ENCODE data around the gene ZCRB1.
A peak's percentile ranks its signal among the peaks of the same experiment; 100 is the strongest.
"Not testable (repeated sequence)": the region's sequence is repeated elsewhere in the genome, so short reads cannot be mapped to it uniquely, and the experiment has no call there.

ZCRB1 gene, protein sequence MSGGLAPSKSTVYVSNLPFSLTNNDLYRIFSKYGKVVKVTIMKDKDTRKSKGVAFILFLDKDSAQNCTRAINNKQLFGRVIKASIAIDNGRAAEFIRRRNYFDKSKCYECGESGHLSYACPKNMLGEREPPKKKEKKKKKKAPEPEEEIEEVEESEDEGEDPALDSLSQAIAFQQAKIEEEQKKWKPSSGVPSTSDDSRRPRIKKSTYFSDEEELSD

DNA sequence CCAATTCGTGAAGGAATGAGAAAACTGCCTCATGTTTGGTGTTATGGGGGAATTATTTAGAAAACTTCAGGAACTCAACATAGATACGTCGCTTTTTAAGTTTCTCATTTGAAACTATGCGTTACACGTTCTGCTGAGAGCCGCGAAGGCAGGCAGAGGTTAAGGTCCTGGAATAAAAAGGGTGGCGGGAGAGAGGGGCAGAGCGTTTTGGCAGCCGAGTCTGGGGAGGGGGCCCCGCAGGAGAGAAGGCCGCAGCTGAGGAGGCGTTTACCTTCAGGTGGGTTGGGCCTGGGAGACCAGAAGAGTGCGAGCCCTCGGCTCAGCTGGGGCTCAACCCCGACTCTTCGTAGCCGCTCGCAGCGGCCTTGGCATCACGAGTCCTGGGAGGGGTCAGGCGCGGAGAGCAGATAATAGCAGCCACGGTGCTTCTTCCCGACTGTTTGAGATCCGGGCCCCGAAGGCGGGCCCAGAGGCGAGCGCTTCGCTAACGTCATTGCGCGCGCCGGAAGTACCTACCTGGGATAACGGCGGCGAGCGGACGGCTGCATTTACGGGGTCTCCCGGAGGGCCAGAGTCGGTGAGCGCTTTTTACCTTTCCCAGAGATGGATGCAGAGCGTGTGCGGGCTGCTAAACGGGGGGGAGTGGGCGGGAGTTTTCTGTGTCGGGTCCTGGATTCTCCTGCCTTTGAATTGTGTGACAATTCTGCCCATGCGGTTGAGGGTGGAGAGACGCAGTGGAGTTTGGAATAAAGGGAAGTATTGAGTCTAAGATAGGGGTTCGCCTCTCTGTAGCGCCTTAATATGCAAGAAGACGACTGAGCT is at the start of gene ZCRB1, which contains the start of gene PPHLN1:
ZCRB1 (minus strand) TSS at position 442 of the 822 bp plus-strand sequence. CDS start 1,992 bp downstream, outside the sequence.
PPHLN1 (plus strand) TSS at position 515 of the 822 bp plus-strand sequence. CDS start 9,736 bp downstream, outside the sequence.
- DNase-seq = peak; percentile 64

DNA sequence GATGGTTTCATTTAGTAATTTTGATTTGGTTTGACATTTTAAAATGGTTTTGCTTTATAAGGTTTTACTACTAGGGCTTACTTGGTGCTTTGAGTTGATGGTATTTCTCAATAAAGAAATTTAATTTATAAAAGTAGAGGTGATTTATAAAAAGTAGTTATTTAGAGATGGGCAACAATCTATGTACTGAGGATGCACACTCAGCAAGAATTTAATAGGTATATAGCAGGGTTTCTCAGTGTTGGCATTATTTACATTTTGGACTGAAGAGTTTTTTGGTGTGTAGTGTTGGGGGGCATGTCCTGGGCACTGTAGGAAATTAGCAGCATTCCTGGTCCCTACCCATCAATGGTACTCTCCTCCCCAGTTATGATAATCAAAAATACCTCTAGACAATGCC is 47.8 kb upstream of the ZCRB1 start:
- no peak for DNase-seq

DNA sequence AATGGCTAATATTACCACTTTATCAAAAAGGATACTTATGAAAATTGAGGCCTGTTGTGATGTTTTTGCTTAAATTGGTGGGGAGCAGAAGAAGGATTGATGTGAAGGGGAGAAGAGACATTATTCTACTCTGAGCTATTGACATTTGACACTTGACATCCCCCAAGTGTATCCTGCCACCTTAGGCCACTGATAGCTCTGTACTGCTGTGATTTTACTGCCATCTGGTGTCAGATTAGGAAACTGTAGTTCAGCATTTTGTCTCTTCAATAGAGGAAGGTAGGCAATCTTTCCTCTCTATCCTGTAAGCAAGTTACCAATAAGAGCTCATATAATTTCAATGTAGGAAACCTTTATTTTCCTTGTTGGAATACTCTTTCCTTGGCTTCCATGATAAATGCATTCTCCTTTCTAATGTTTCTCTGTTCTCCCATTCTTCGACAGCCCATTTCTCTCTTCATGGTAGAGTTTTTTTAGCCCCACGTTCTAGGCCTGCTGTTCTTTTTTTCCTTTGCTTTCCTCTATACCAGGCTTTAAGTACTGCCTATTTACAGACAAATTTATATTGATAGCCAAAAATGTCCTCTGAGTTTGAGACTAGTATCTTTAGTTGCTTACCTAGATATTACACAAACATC is 46.4 kb upstream of the ZCRB1 start:
- peak; percentile 21 for DNase-seq

DNA sequence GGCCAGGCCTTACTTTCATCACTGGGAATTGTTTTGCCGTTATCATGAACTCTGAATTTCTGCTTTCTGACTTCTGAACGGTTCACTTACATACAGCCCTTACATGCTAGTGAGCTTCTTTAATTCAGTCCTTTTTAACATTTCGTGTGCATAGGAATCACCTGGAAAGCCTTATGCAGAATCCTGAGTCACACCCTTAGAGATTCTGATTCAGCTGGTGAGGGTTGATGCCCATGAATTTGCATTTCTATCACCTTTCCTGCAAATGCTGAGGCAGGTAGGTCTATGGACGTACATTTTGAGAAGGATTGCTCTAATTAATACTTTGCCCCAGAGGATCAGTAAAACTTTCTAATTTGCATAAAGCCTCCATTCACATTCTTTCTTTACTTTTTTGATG is 44.1 kb upstream of the ZCRB1 start:
- DNase-seq = no peak

DNA sequence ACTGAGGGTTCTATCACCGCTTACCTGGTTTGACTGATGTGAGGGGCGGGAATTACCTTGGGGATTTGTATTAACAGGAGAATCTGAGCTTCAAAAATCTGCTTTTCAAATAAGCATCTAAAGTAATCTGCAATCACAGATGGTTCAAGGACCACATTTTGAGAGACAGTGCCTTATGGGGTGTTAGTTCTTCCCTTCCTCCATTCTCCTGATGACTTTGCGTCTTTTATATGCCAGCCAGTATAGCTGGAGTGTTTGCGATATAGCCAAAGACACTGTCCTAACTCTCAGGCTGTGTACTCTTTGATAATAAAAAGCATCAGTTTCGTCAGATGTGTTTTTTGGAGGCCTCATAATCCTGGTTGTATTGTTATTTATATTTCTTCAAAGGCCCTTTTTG is 39.6 kb upstream of the ZCRB1 start:
- no peak for DNase-seq

DNA sequence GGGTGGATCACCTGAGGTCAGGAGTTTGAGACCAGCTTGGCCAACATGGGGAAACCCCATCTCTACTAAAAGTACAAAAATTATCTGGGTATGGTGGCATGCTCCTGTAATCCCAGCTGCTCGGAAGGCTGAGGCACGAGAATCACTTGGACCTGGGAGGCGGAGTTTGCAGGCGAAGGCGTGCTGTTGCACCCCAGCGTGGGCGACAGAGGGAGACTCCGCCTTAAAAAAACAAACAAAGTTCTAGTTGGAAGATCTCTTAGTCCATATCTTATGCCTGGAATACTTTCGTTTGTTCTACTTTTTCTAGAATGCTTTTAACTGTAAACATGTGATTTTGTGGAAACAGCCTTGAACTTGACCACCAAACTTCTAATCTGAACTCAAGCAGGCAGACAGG is 38.8 kb upstream of the ZCRB1 start:
- no peak for DNase-seq

DNA sequence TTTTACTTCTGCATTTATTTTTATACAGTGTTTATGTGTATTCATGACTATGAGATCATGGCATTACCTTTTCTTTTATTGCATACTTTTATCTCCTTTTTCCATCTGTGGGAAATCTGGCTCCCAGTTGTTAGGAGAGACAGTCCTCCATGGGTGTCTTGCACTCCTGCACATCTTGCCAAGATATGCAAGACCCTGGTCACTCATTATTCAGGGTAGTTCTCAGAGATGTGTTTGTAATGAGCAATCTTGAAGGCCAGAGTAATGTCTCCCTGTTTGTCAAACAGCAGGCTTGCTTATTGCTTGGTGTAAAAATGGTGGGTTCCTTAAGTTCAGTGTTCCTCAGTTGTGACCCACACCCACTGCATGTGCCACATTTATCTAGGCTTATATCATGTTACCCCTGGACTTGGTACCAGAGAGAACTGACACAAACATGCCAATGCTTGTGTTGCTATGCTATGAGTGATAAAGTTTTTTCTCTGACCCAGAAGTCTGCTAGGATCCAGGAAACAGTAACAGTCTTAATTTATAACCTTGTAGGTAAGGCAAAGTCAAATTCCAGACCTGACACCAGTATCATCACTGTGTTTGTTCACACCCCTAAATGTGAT is 36.9 kb upstream of the ZCRB1 start:
- DNase-seq = no peak

DNA sequence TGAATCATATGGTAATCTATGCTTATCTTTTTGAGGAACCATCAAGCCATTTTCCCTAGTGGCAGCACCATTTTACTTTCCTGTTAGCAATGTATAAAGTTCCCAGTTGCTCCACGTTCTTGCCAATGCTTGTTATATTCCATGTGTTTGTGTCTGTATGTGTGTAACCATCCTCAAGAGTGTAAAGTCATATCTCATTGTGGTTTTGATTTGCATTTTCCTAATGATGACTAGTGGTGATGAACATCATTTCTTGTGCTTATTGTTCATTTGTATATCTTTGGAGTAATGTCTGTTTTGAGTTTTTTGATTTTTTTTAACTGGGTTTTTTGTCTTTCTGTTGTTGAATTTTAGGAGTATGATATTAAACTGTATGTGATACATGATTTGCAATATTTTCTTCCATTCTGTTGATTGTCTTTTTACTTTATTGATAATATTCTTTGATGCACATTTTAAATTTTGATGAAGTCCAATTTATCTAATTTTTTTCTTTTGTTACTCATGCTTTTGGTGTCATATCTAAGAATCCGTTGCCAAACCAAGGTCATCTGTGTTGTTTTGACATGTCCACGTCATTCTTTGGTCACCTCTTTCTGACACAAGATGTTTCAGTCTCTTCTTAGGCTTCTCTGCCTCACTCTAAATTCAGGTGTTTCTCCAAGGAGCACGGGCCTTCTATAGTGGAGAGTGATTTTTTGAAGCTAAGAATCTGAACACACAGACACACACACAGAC is 36.2 kb upstream of the ZCRB1 start:
- DNase-seq = no peak

DNA sequence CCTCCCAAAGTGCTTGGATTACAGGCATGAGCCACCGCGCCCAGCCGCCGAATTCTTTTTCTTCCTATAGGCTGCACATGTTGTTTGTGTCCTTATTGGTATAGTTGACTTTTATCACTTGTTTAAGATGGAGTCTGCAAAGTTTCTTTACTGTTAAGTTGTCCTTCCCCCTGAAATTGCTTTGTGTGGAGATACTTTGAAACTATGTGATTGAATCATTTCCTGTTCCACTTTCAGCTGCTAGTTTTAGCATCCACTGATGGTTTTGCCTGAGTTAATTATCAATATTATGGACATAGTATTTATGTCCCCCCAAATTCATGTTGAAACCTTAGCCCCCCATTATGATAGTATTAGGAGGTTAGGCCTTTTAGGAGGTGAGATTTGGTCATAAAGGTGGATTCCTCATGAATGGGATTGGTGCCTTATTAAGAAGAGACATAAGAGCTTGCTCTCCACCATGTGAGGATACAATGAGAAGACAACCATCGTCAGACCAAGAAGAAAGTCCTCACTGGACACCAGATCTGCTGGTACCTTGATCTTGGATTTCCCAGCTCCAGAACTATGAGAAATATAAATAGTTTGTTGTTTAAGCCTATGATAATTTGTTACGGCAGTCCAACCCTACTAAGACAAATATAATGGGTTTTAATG is 35.0 kb upstream of the ZCRB1 start:
- no peak for DNase-seq

DNA sequence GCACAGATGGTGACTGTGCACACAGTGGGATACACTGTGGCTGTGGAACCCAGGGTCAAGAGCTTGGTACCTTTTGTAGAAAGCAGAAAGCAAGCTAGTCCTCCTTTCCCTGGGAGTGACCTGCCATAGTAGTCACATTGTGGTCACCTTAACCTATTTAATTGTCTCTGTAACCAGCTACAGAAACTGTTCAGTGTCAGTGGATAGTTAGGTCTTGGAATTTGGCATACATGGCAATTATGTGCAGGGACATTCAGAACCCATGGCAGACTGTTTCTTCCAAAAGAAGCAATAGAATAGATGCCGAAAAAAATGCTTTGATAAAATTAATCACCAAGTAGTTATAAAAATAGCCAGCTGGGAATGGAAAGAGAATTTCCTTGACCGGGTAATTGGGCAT is 30.4 kb upstream of the ZCRB1 start:
- DNase-seq = no peak

DNA sequence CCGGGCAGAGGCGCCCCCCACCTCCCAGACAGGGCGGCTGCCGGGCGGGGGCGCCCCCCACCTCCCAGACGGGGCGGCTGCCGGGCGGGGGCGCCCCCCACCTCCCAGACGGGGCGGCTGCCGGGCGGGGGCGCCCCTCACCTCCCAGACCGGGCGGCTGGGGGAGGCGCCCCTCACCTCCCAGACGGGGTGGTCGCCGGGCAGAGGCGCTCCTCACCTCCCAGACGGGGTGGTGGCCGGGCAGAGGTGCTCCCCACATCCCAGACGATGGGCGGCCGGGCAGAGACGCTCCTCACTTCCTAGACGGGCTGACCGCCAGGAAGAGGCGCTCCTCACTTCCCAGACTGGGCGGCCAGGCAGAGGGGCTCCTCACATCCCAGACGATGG is 24.1 kb upstream of the ZCRB1 start:
- DNase-seq = not testable (repeated sequence)

DNA sequence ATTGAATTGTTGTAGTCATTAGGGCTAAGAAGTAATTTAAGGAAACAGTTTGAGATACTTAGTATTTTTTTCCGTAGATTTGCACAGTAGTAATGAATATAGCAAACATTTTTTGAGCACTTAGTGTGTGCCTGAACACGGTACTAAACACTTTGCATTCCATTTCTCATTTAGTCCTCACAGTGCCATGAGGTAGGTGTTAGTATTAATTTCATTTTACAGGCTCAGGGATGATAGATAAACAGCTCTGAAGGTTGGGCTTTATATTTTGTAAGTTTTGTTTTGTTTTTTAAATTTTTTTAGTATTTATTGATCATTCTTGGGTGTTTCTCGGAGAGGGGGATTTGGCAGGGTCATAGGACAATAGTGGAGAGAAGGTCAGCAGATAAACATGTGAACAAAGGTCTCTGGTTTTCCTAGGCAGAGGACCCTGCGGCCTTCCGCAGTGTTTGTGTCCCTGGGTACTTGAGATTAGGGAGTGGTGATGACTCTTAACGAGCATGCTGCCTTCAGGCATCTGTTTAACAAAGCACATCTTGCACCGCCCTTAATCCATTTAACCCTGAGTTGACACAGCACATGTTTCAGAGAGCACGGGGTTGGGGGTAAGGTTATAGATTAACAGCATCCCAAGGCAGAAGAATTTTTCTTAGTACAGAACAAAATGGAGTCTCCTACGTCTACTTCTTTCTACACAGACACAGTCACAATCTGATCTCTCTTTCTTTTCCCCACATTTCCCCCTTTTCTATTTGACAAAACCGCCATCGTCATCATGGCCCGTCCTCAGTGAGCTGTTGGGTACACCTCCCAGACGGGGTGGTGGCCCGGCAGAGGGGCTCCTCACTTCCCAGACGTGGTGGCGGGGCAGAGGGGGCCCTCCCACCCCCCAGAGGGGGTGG is 23.5 kb upstream of the ZCRB1 start:
- DNase-seq = not testable (repeated sequence)

DNA sequence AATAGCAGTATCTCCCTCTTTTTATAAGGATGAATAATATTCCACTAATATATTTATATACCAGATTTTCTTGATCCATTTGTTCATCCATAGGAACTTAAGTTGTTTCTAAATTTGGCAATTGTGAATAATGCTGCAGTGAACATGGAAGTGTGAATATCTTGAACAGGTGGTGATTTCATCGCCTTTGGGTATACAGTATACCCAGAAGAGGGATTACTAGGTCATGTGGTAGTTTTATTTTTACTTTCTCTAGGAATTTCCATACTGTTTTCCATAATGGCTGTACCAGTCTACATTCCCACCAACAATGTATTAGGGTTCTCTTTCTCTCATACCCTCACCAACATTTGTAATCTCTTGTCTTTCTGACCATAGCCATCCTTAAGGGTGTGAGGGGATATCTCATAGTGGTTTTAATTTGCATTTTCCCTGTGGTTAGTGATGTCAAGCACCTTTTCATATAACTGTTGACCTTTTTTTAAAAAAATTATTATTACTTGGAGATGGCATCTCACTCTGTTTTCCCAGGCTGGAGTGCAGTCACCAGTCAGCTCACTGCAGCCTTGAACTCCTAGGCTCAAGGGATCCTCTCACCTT is 20.6 kb upstream of the ZCRB1 start:
- DNase-seq = no peak

DNA sequence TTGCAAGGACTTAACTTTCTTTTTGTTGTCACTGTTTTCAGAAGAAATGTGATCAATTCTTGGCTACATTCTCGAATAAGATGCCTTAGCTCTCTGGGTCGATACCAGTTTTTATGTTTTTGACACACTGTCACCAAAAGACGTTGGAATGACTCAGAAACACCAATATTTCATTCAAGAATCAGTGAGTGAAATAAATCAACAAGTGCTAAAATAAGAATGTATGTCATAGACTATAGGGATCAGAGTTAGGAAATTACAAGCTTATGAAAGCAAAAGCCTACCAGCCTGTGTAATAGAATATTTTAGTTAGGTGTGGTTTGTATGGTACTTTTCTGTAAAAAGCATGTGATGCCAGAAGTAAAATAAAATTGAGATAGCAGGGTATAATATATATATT is 17.8 kb upstream of the ZCRB1 start:
- DNase-seq = no peak

DNA sequence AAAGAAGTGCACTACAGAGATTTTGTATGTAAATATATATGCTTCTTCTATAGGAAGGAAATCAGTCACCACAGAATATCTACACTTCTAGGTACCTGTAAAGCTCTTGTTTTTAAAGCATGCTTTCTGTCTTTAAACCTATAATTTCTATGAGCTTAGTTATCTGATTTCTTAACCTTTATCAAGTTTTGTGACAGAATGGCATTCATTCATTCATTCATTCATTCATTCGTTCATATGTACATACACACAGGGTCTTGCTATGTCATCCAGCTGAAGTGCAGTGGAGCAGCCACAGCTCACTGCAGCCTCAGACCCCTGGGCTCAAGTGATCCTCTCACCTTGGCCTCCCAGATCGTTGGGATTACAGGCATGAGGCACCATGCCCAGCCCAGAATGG is 16.1 kb upstream of the ZCRB1 start:
- DNase-seq = no peak

DNA sequence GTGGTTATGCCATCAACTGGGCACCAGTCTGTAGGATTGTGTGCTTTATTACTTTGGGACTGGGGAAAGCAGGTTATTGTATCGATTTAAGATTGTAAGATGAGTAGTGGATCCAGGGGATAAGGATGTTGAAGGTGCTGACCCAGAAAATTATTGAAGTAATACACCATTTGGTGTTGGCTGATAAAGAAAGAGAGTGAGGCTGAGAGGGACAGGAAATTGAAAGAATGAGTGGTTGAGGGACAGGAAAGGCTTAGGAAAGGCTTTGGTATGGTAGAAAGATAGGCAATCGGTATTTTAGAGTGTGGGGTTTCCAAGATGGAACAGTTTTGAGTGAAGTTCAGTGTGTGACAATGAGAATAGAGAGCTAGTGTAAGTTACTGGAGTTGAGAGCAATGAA is 12.4 kb upstream of the ZCRB1 start:
- no peak for DNase-seq

DNA sequence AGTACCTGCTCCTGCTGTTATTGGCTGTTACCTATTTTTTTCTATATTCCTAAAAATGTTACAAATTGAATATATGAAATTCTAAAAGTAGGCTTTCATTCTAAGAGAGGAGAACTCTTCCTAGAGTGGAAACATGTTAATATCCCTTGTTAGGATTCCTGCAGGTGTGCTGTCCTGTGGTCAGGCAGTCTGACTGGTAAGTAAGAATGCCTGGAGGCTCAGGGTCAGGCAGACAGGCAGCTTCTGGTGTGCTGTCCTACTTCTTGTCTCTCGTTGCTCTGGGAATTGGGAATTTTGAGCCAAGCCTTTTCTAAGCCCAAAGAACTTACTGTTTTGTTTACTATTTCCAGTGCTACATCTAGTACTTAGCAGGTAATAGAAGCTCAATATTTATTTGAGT is 10.4 kb upstream of the ZCRB1 start:
- no peak for DNase-seq

DNA sequence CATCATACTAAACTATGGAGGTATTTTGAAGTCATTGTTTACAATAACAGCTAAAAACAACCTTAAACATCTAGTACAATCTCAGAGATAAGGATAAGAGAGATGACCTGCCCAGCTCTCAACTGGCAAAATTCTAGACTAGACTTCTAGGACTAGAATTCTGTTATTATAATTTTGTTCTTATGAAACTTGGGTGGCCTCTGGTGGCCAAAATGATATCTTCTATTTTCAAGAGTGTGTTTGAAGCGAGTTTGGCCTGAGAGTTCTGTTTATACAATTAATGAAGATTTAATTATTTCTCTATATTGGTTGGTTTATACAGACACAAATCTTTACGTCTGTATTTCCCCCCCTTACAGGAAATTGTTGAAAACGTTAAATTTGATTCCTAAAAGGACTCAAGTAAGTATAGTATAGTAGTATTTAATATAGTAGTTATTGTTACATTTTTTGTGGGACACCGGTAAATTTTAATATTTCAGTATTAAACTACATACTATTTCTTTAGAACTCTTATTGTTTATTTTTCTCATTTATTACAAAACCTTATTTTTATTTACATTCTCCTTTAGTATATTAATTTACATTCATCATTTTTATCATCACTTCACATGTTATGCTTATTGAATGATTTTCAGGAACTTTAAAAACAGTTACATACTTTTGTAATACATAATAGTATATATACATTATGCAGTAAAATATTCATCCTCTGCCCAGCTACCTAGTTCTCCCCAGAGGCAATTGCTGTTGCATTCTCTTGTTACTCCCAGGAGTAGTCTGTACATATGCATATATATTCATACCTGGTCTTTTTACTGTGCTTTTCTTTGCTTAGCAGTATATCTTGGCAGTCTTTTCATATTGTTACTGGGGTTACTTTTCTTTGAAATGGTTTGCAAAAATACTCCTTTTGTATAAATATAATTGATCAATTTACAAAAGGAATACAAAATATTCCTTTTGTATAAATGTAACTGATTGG is 6.7 kb upstream of the ZCRB1 start:
- DNase-seq = no peak

DNA sequence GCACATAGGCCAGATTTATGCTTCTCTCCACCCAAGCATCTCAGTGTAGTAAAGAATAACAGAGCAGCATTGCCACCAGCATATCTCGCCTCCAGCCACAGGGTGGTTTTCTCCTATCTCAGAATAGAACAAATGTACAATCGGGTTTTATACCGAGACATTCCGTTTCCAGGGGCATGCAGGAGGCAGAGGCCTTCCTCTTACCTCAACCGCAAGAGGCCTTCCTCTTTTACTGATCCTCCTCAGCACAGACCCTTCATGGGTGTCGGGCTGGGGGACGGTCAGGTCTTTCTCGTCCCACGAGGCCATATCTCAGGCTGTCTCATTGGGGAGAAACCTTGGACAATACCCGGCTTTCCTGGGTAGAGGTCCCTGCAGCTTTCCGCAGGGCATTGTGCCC is 4.2 kb upstream of the ZCRB1 start:
- not testable (repeated sequence) for DNase-seq

DNA sequence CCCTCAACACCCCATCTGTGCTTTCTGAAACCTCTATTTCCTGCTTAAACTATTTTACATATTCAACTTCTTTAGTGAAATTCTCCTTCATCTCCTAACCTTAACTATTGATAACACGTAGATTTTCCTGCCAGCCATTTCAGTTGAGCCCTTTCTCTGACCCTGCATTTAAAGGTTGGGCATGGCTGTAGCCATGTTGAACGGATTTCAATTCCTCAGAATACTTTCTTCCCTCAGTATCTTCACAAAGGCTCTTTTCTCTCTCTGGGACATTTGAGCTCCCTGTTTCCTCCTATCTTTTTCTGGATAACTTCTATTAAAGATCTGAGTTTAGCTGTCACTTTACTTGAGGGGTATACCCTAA is 1.3 kb upstream of the ZCRB1 start:
- no peak for DNase-seq

All from NCI-H2227 treated with DMSO at 0.1 percent for 48 hours (cell line).